HepG2 (cell line): Measurements from ENCODE around the gene AASDHPPT. TPM values are rescaled to one million over a fixed set of nuclear protein-coding genes. Genes with fewer than 3 reads are reported as not detected.

Experiments used
- AKNA ChIP-seq: sonication (generic); formaldehyde crosslinking; IDR thresholded peaks from 2 replicates; pipeline ENCODE4 v1.4.0; 2020; ENCODE audit warnings: missing genetic modification reagents, borderline replicate concordance
- BRCA1 ChIP-seq: sonication (generic); formaldehyde crosslinking; IDR thresholded peaks from 2 replicates; pipeline ENCODE4 v1.4.0; 2020; ENCODE audit warnings: missing genetic modification reagents
- ESRRA ChIP-seq: sonication (generic); formaldehyde crosslinking; IDR thresholded peaks from 2 replicates; pipeline ENCODE4 v1.5.1; 2020; ENCODE audit warnings: mild to moderate bottlenecking, low read depth, missing genetic modification reagents
- FOXA1 ChIP-seq, 2 experiments: fragments of 450-650 bp in 1 of 2; sonication (generic) in 1 of 2; formaldehyde crosslinking in 1 of 2; IDR thresholded peaks; 2 replicates each; pipeline versions ENCODE4 v1.4.0 to v1.6.1; 2016 to 2020; ENCODE audit warnings: missing genetic modification reagents in 1 of 2
- GFI1 ChIP-seq: sonication (generic); formaldehyde crosslinking; IDR thresholded peaks from 2 replicates; pipeline ENCODE4 v1.5.0; 2020; ENCODE audit warnings: missing genetic modification reagents, mild to moderate bottlenecking, borderline replicate concordance
- JUND ChIP-seq: sonication (generic); formaldehyde crosslinking; IDR thresholded peaks from 2 replicates; pipeline ENCODE4 v1.8.0; 2022; ENCODE audit warnings: mild to moderate bottlenecking, missing genetic modification reagents
- KLF16 ChIP-seq, 2 experiments: sonication (generic) in 1 of 2; formaldehyde crosslinking in 1 of 2; IDR thresholded peaks; 2 replicates each; pipeline versions ENCODE4 v1.6.1 to v1.8.0; 2016 to 2023; ENCODE audit warnings: missing genetic modification reagents in 2 of 2, missing compliant biosample characterization in 1 of 2
- MZF1 ChIP-seq: sonication (generic); formaldehyde crosslinking; IDR thresholded peaks from 2 replicates; pipeline ENCODE4 v1.8.1; 2023; ENCODE audit warnings: mild to moderate bottlenecking, missing genetic modification reagents, borderline replicate concordance
- PITX1 ChIP-seq: sonication (generic); formaldehyde crosslinking; IDR thresholded peaks from 2 replicates; pipeline ENCODE4 v1.5.1; 2020; ENCODE audit warnings: mild to moderate bottlenecking, missing genetic modification reagents
- SOX13 ChIP-seq, 3 experiments: fragments of 450-650 bp in 1 of 3; sonication (generic) in 1 of 3; formaldehyde crosslinking in 1 of 3; IDR thresholded peaks in 2 of 3; conservative IDR thresholded peaks in 1 of 3; 2 replicates each; pipeline versions ENCODE4 v1.5.0 to v1.6.1; 2016 to 2020; ENCODE audit warnings: antibody characterized with exemption in 1 of 3, mild to moderate bottlenecking in 1 of 3, missing compliant biosample characterization in 1 of 3, missing genetic modification reagents in 1 of 3, moderate library complexity in 1 of 3
- THAP7 ChIP-seq: sonication (generic); formaldehyde crosslinking; IDR thresholded peaks from 2 replicates; pipeline ENCODE4 v1.8.1; 2023; ENCODE audit warnings: mild to moderate bottlenecking, missing genetic modification reagents
- XRCC5 ChIP-seq: fragments of 200-400 bp; formaldehyde crosslinking; optimal IDR thresholded peaks from 2 replicates; pipeline ENCODE3; 2017; ENCODE audit warnings: mild to moderate bottlenecking, low read length
- ZNF276 ChIP-seq: sonication (generic); formaldehyde crosslinking; IDR thresholded peaks from 2 replicates; pipeline ENCODE4 v1.4.0; 2020; ENCODE audit warnings: mild to moderate bottlenecking, low read depth, missing genetic modification reagents
- ZNF280B ChIP-seq: sonication (generic); formaldehyde crosslinking; IDR thresholded peaks from 2 replicates; pipeline ENCODE4 v1.5.0; 2020; ENCODE audit warnings: missing genetic modification reagents, mild to moderate bottlenecking, borderline replicate concordance
- ZNF580 ChIP-seq: IDR thresholded peaks from 2 replicates; pipeline ENCODE4 v1.6.1; 2016; ENCODE audit warnings: low read depth, borderline replicate concordance
- ZNF614 ChIP-seq: IDR thresholded peaks from 2 replicates; pipeline ENCODE4 v1.6.1; 2018; ENCODE audit warnings: missing biosample characterization, missing genetic modification reagents, inconsistent platforms, borderline replicate concordance
- polyA plus RNA-seq, 8 experiments: library from polyadenylated mRNA; depleted of rRNA in 3 of 8; stranded (reverse) in 7 of 8; unstranded in 1 of 8; fragments of >200 nt; fragmentation: Illumina TruSeq in 4 of 8; extraction: Trizol in 4 of 8; gene quantifications; 2 replicates each; pipeline versions ENCODE4 v1.2.1 to v1.2.3, GENCODE V29; 2011 to 2016; ENCODE audit warnings: low read depth in 4 of 8, missing spikeins in 1 of 8, mixed read lengths in 1 of 8; ENCODE audit not compliant: insufficient read depth in 1 of 8
- total RNA-seq, 5 experiments: library from RNA; depleted of rRNA; stranded (reverse); fragments of >200 nt; fragmentation: Illumina TruSeq; extraction: Trizol; gene quantifications; 2 replicates each; pipeline ENCODE4 v1.2.3, GENCODE V29; 2016; ENCODE audit warnings: low read depth in 1 of 5

AASDHPPT gene
- total and polyA plus RNA-seq, 2 of the 13 experiments (the other 11 are each of a cell fraction or from before 2014, with no cell fraction given), result 20.2 to 43.7 TPM

GRCh38 chr11:106077609-106078455 is at the start of gene AASDHPPT (continued):
- peak in 1 of 2 experiments; percentile 57; a peak in 1 of 4 replicates for TF ChIP-seq KLF16 (CRISPR knock-in tag; IDR thresholded peaks at IDR 0.05)
- TF ChIP-seq PITX1 (CRISPR knock-in tag), result 0 out of 2 replicates have a peak, but pooled peaks have one; percentile 9
- TF ChIP-seq ZNF280B (CRISPR knock-in tag), result peak; percentile 44; the same call in 1 of the 2 replicates
- 0 out of 2 replicates have a peak, but pooled peaks have one; percentile 47 for TF ChIP-seq BRCA1 (CRISPR knock-in tag)
- TF ChIP-seq ZNF580 (CRISPR knock-in tag), result peak; percentile 68; the same call in 1 of the 2 replicates
- no peak for TF ChIP-seq FOXA1 (IDR thresholded peaks at IDR 0.05)
- TF ChIP-seq FOXA1 (CRISPR knock-in tag; IDR thresholded peaks at IDR 0.05), result 0 out of 2 replicates have a peak, but pooled peaks have one; percentile 6
- TF ChIP-seq SOX13 (IDR thresholded peaks at IDR 0.05), result no peak
- peak in 1 of 2 experiments; percentile 5; a peak in 1 of 4 replicates for TF ChIP-seq SOX13 (CRISPR knock-in tag; conservative IDR thresholded peaks at IDR 0.05 in 1 of 2, IDR thresholded peaks at IDR 0.05 in 1 of 2)
- TF ChIP-seq XRCC5, result peak; percentile 20
- 0 out of 2 replicates have a peak, but pooled peaks have one; percentile 76 for TF ChIP-seq AKNA (CRISPR knock-in tag)
- TF ChIP-seq MZF1, result 0 out of 2 replicates have a peak, but pooled peaks have one; percentile 68
- TF ChIP-seq JUND (CRISPR knock-in tag), result 0 out of 2 replicates have a peak, but pooled peaks have one; percentile 17
- TF ChIP-seq THAP7 (CRISPR knock-in tag), result peak; percentile 42; the same call in 1 of the 2 replicates
- TF ChIP-seq ZNF614 (CRISPR knock-in tag), result peak; percentile 28; the same call in 1 of the 2 replicates
- TF ChIP-seq ESRRA (CRISPR knock-in tag), result 0 out of 2 replicates have a peak, but pooled peaks have one; percentile 22
- TF ChIP-seq GFI1 (CRISPR knock-in tag), result peak; percentile 45; the same call in 1 of the 2 replicates
- TF ChIP-seq ZNF276 (CRISPR knock-in tag), result peak; percentile 48; the same call in 1 of the 2 replicates
